ENCODE data around the gene KIF22.

The KIF22 gene

DNA sequence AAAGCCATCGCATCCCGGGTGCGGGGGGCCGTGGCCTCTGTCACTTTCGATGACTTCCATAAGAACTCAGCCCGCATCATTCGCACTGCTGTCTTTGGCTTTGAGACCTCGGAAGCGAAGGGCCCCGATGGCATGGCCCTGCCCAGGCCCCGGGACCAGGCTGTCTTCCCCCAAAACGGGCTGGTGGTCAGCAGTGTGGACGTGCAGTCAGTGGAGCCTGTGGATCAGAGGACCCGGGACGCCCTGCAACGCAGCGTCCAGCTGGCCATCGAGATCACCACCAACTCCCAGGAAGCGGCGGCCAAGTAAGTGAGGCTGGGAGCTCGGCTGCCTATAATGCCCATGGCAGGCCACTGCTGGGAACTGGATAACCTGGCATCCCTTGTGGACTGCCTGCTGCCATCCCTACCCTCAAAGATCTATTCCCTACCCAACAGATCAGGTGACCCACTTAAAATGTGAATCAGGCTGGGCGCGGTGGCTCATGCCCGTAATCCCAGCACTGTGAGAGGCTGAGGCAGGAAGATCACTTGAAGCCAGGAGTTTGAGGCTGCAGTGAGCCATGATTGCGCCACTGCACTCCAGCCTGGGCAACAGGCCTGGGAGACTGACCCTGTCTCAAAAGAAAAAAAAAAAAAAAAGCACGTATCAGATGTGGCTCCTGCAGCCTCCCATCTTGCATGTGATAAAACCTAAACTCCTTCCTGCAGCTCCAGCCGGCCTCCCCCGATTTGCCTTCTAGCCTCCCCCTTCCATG lies 54.2 kb downstream of the KIF22 start:
- Histone ChIP-seq H3K27ac (no peak overlapping the region), H3K4me1 (peaks cover 0 to 13% (median 0%) of the 10 kb centered on the region in 10 experiments; a peak in 5 of 20 replicates), H3K4me2 (no peak overlapping the region), H3K9me3 (replicated peaks in 1 of 11) (no peaks in the 10 kb centered on the region), H3K4me3 (no peak overlapping the region), H3K9ac (no peak overlapping the region), H4K20me1 (peaks cover 0 to 46% (median 0%) of the 10 kb centered on the region in 11 experiments; a peak in 6 of 22 replicates), H3K36me3 (peaks cover 0 to 79% (median 8%) of the 10 kb centered on the region in 11 experiments; a peak in 14 of 22 replicates), H3K27me3 (no peaks in the 10 kb centered on the region)
- TF ChIP-seq Cebpa-rat (IDR thresholded peaks at IDR 0.05), result no peak

DNA sequence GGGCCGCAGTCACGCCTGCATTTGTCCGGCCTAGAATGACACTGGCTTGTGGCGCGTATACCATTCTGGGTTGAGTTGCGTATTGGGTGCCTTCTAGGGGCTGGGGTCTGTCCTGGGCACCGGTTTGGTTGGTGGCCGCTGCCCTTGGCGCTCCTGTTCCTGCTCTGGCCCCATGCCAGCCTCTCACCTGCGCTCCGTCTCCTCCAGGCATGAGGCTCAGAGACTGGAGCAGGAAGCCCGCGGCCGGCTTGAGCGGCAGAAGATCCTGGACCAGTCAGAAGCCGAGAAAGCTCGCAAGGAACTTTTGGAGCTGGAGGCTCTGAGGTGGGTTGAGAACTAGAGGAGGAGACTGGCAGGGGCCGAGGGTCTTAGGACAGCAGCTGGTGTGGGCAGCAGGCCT lies 55.1 kb downstream of the KIF22 start:
- TF ChIP-seq Cebpa-rat (IDR thresholded peaks at IDR 0.05), result no peak
- Histone ChIP-seq H3K9ac (no peak overlapping the region), H3K36me3 (peaks cover 0 to 70% (median 8%) of the 10 kb centered on the region in 11 experiments; a peak in 14 of 22 replicates), H3K27ac (no peak overlapping the region), H3K27me3 (no peaks in the 10 kb centered on the region), H3K4me1 (peaks cover 0 to 13% (median 0%) of the 10 kb centered on the region in 10 experiments; a peak in 5 of 20 replicates), H3K4me3 (no peak overlapping the region), H4K20me1 (peaks cover 0 to 37% (median 0%) of the 10 kb centered on the region in 11 experiments; a peak in 6 of 22 replicates), H3K9me3 (replicated peaks in 1 of 11) (no peaks in the 10 kb centered on the region), H3K4me2 (no peak overlapping the region)

DNA sequence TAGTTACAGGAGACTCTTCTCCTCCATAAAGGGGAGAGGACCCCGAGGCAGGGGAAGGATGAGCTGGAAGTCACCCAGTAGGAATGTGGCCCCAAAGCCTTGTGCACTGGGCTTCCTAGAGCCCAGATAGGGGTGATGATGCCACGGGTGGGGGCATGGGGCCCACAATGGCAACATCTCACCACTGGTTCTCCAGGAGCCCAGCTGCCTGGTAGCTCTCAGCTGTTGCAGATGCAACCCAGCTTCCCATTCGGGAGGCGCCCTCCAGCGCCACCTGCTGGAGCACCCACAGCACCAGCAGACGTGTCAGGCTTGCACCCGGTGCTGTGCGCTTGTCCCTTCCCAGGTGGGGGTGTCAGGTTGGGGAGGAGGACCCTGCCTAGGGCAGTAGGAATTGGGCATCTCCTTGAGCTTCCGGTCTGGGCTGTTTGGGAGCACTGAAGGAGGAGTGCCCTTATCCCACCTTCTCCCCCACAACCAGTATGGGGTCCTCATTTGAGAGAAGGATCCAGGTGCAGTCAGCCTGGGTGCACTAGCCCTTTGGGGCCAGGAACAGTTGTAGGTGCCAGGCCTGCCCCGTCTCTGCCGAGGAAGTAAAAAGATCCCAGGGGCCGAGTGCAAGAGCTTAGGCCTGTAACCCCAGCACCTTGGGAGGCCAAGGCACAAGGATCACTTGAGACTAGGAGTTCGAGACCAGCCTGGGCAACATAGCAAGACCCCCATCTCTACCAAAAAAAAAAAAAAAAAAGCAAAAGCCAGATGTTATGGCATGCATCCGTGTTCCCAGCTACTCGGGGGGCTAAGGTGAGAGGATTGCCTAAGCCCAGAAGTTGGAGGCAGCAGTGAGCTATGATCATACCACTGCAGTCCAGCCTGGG lies 58.1 kb downstream of the KIF22 start:
- H3K4me3 ChIP-seq, result no peak overlapping the region
- no peaks in the 10 kb centered on the region for H3K27me3 ChIP-seq
- H3K9me3 ChIP-seq (replicated peaks in 1 of 11), result no peaks in the 10 kb centered on the region
- H4K20me1 ChIP-seq, result peaks cover 0 to 27% (median 0%) of the 10 kb centered on the region in 11 experiments; a peak in 6 of 22 replicates
- H3K4me2 ChIP-seq, result peak overlapping the region in 3 of 11 experiments; percentile 1 to 20 (median 12); a peak in 1 of 22 replicates
- H3K36me3 ChIP-seq, result peaks cover 0 to 47% (median 8%) of the 10 kb centered on the region in 11 experiments; a peak in 14 of 22 replicates
- H3K27ac ChIP-seq, result no peak overlapping the region
- no peak for TF ChIP-seq Cebpa-rat (IDR thresholded peaks at IDR 0.05)
- H3K4me1 ChIP-seq, result peaks cover 0 to 13% (median 8%) of the 10 kb centered on the region in 10 experiments; a peak in 8 of 20 replicates
- no peak overlapping the region for H3K9ac ChIP-seq

DNA sequence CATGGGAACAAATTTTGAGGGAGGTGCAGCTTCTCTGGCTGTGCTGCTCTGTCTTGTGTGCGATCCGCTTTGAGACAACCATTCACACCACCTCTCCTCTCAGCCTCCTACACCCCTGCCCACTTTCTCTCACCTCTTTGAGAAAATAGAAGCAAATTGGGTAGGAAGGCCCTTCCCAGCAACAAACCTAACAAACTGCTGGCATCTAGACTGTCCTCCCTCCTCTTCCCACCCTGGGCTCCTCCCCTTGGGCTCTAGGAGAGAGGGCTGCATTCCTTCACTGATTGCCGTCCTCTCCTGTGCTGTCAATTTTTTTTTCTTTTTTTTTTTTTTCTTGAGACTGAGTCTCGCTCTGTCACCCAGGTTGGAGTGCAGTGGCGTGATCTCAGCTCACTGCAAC lies 59.0 kb downstream of the KIF22 start:
- H3K27me3 ChIP-seq, result no peaks in the 10 kb centered on the region
- H3K9me3 ChIP-seq (replicated peaks in 1 of 11), result no peaks in the 10 kb centered on the region
- TF ChIP-seq Cebpa-rat (IDR thresholded peaks at IDR 0.05), result no peak
- peak overlapping the region in 3 of 11 experiments; percentile 1 to 20 (median 12); a peak in 1 of 22 replicates for H3K4me2 ChIP-seq
- H3K9ac ChIP-seq, result no peak overlapping the region
- peaks cover 0 to 13% (median 8%) of the 10 kb centered on the region in 10 experiments; a peak in 8 of 20 replicates for H3K4me1 ChIP-seq
- H3K4me3 ChIP-seq, result no peak overlapping the region
- peaks cover 0 to 38% (median 8%) of the 10 kb centered on the region in 11 experiments; a peak in 14 of 22 replicates for H3K36me3 ChIP-seq
- H4K20me1 ChIP-seq, result peaks cover 0 to 27% (median 0%) of the 10 kb centered on the region in 11 experiments; a peak in 6 of 22 replicates
- no peak overlapping the region for H3K27ac ChIP-seq

GRCh38 chr16:29850998-29851397 lies 60.4 kb downstream of the KIF22 start:
- Histone ChIP-seq H3K4me1 (peaks cover 0 to 17% (median 8%) of the 10 kb centered on the region in 10 experiments; a peak in 11 of 20 replicates), H4K20me1 (peaks cover 0 to 18% (median 0%) of the 10 kb centered on the region in 11 experiments; a peak in 4 of 22 replicates), H3K27me3 (no peaks in the 10 kb centered on the region), H3K4me3 (no peak overlapping the region), H3K27ac (no peak overlapping the region), H3K9ac (no peak overlapping the region), H3K4me2 (no peak overlapping the region), H3K36me3 (peaks cover 0 to 23% (median 8%) of the 10 kb centered on the region in 11 experiments; a peak in 14 of 22 replicates), H3K9me3 (replicated peaks in 1 of 11) (no peaks in the 10 kb centered on the region)
- TF ChIP-seq Cebpa-rat (IDR thresholded peaks at IDR 0.05), result no peak

DNA sequence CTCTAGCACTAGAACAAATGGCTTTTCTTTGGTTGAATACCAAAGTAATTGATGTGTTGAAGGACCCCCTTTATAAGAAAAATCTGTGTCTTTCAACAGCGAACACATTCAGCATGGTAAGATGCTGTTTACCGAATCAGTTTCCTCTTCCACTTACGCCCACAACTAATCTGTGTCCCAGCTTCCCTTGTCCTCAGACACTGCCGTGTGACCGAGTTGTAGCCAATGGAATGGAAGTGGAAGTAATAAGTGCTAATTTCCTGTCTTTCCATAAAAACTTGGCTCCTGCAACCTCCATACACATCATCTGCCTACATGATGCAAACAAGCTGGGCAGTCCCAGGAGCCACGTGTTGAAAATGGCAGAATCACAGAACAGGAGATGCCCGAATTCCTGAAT lies 62.1 kb downstream of the KIF22 start:
- no peak for TF ChIP-seq Cebpa-rat (IDR thresholded peaks at IDR 0.05)
- Histone ChIP-seq H3K4me3 (no peak overlapping the region), H3K4me1 (peaks cover 7 to 33% (median 13%) of the 10 kb centered on the region in 10 experiments; a peak in 16 of 20 replicates), H3K9me3 (replicated peaks in 1 of 11) (no peaks in the 10 kb centered on the region), H3K4me2 (peak overlapping the region in 2 of 11 experiments; percentile 35 to 39; a peak in 3 of 22 replicates), H3K27ac (no peak overlapping the region), H3K9ac (no peak overlapping the region), H3K36me3 (peaks cover 0 to 7% (median 2%) of the 10 kb centered on the region in 11 experiments; a peak in 12 of 22 replicates), H3K27me3 (no peaks in the 10 kb centered on the region), H4K20me1 (peaks cover 0 to 12% (median 0%) of the 10 kb centered on the region in 11 experiments; a peak in 2 of 22 replicates)

GRCh38 chr16:29854520-29855100 lies 64.1 kb downstream of the KIF22 start:
- H3K9ac ChIP-seq, result no peak overlapping the region
- H3K27ac ChIP-seq, result no peak overlapping the region
- no peaks in the 10 kb centered on the region for H3K27me3 ChIP-seq
- peaks cover 14 to 24% (median 17%) of the 10 kb centered on the region in 11 experiments for H3K36me3 ChIP-seq
- H3K9me3 ChIP-seq (replicated peaks in 1 of 11), result no peaks in the 10 kb centered on the region
- TF ChIP-seq Cebpa-rat (IDR thresholded peaks at IDR 0.05), result no peak
- peaks cover 4 to 21% (median 15%) of the 10 kb centered on the region in 10 experiments; a peak in 15 of 20 replicates for H3K4me1 ChIP-seq
- no peak overlapping the region for H3K4me2 ChIP-seq
- H3K4me3 ChIP-seq, result no peak overlapping the region
- H4K20me1 ChIP-seq, result peaks cover 0 to 13% (median 0%) of the 10 kb centered on the region in 11 experiments; a peak in 4 of 22 replicates

Measured in BLaER1 treated with 17β-estradiol and CSF1 and Interleukin-3, amounts not matched to agents 10 nM and 100 nM (cell line).